PC-9 (cell line): ENCODE results near the gene OR52W1.

ENCODE experiments used
- EZH2 ChIP-seq: fragments of 200-600 bp; sonication (generic); IDR thresholded peaks from 2 replicates; pipeline ENCODE4 v1.8.0; 2017; ENCODE audit warnings: antibody characterized with exemption, low read depth
- TF ChIP-seq, protein P1 (sequence below): fragments of 200-600 bp; sonication (generic); conservative IDR thresholded peaks from 2 replicates; pipeline ENCODE4 v1.6.1; 2017; ENCODE audit warnings: mixed run types, antibody characterized with exemption, mild to moderate bottlenecking, moderate library complexity

DNA sequence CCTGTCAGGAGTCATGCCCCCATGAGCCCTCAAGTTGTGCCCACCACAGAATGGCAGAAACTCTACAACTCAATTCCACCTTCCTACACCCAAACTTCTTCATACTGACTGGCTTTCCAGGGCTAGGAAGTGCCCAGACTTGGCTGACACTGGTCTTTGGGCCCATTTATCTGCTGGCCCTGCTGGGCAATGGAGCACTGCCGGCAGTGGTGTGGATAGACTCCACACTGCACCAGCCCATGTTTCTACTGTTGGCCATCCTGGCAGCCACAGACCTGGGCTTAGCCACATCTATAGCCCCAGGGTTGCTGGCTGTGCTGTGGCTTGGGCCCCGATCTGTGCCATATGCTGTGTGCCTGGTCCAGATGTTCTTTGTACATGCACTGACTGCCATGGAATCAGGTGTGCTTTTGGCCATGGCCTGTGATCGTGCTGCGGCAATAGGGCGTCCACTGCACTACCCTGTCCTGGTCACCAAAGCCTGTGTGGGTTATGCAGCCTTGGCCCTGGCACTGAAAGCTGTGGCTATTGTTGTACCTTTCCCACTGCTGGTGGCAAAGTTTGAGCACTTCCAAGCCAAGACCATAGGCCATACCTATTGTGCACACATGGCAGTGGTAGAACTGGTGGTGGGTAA is at the start of gene OR52W1:
- TF ChIP-seq, protein P1, sequence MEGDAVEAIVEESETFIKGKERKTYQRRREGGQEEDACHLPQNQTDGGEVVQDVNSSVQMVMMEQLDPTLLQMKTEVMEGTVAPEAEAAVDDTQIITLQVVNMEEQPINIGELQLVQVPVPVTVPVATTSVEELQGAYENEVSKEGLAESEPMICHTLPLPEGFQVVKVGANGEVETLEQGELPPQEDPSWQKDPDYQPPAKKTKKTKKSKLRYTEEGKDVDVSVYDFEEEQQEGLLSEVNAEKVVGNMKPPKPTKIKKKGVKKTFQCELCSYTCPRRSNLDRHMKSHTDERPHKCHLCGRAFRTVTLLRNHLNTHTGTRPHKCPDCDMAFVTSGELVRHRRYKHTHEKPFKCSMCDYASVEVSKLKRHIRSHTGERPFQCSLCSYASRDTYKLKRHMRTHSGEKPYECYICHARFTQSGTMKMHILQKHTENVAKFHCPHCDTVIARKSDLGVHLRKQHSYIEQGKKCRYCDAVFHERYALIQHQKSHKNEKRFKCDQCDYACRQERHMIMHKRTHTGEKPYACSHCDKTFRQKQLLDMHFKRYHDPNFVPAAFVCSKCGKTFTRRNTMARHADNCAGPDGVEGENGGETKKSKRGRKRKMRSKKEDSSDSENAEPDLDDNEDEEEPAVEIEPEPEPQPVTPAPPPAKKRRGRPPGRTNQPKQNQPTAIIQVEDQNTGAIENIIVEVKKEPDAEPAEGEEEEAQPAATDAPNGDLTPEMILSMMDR = no peak
- no peak for TF ChIP-seq EZH2
